ENCODE measurements around the gene TMED9.
"Not testable (repeated sequence)": the region's sequence is repeated elsewhere in the genome, so short reads cannot be mapped to it uniquely, and the experiment has no call there.

TMED9 gene

GRCh38 chr5:177592010-177592834, at the start of gene TMED9:
TMED9 (plus strand) TSS chr5:177592203; CDS start chr5:177592215, 12 bp downstream.
- DNase-seq: no peak

GRCh38 chr5:177542816-177543465, 49.1 kb upstream of the TMED9 start:
- no peak for DNase-seq

- peak; percentile 26 for DNase-seq
Observed at GRCh38 chr5:177545487-177546257, 46.3 kb upstream of the TMED9 start.

GRCh38 chr5:177546258-177546741, 45.7 kb upstream of the TMED9 start:
- DNase-seq: peak; percentile 27

- no peak for DNase-seq
Observed at GRCh38 chr5:177547736-177548135, 44.3 kb upstream of the TMED9 start.

GRCh38 chr5:177548495-177548894, 43.5 kb upstream of the TMED9 start:
- DNase-seq: no peak

GRCh38 chr5:177550122-177550521, 41.9 kb upstream of the TMED9 start:
- DNase-seq: no peak

GRCh38 chr5:177552839-177553455, 39.1 kb upstream of the TMED9 start:
- DNase-seq: no peak

GRCh38 chr5:177553671-177554429, 38.2 kb upstream of the TMED9 start:
- no peak for DNase-seq

GRCh38 chr5:177554474-177555111, 37.4 kb upstream of the TMED9 start, which contains the start of gene FAM193B:
FAM193B (minus strand) TSS chr5:177554563; CDS start chr5:177554458, 105 bp downstream.
- DNase-seq: no peak

GRCh38 chr5:177555228-177555627, 36.8 kb upstream of the TMED9 start:
- DNase-seq: no peak

GRCh38 chr5:177555665-177556064, 36.3 kb upstream of the TMED9 start:
- no peak for DNase-seq

GRCh38 chr5:177557041-177557647, 34.9 kb upstream of the TMED9 start:
- DNase-seq: no peak

- no peak for DNase-seq
Observed at GRCh38 chr5:177557796-177558195, 34.2 kb upstream of the TMED9 start.

- not testable (repeated sequence) for DNase-seq
Observed at GRCh38 chr5:177559446-177559941, 32.5 kb upstream of the TMED9 start.

- DNase-seq: no peak
Observed at GRCh38 chr5:177565046-177565445, 27.0 kb upstream of the TMED9 start.

GRCh38 chr5:177568326-177568725, 23.7 kb upstream of the TMED9 start:
- DNase-seq: no peak

- DNase-seq: no peak
Observed at GRCh38 chr5:177569894-177570293, 22.1 kb upstream of the TMED9 start.

- DNase-seq: no peak
Observed at GRCh38 chr5:177575488-177575887, 16.5 kb upstream of the TMED9 start.

- no peak for DNase-seq
Observed at GRCh38 chr5:177576169-177576568, 15.8 kb upstream of the TMED9 start.

- DNase-seq: no peak
Observed at GRCh38 chr5:177578316-177578715, 13.7 kb upstream of the TMED9 start.
